NCI-H2196 (cell line): ENCODE data around the gene MAP7D3.
"Not testable (repeated sequence)": the region's sequence is repeated elsewhere in the genome, so short reads cannot be mapped to it uniquely, and the experiment has no call there.

Experiments
- DNase-seq: peaks from one replicate; lab custom pipeline; 2025; ENCODE audit not compliant: unreplicated experiment; lab: John Stamatoyannopoulos, UW

Gene MAP7D3, protein sequence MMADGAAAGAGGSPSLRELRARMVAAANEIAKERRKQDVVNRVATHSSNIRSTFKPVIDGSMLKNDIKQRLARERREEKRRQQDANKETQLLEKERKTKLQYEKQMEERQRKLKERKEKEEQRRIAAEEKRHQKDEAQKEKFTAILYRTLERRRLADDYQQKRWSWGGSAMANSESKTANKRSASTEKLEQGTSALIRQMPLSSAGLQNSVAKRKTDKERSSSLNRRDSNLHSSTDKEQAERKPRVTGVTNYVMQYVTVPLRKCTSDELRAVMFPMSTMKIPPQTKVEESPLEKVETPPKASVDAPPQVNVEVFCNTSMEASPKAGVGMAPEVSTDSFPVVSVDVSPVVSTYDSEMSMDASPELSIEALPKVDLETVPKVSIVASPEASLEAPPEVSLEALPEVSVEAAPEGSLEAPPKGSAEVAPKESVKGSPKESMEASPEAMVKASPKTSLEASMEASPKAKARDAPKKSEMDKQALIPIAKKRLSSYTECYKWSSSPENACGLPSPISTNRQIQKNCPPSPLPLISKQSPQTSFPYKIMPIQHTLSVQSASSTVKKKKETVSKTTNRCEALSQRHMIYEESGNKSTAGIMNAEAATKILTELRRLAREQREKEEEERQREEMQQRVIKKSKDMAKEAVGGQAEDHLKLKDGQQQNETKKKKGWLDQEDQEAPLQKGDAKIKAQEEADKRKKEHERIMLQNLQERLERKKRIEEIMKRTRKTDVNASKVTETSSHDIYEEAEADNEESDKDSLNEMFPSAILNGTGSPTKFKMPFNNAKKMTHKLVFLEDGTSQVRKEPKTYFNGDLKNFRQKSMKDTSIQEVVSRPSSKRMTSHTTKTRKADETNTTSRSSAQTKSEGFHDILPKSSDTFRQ

GRCh38 chrX:136251041-136251991, at the start of gene MAP7D3:
Gene MAP7D3 (minus strand): TSS chrX:136251400. CDS start chrX:136251358, 42 bp downstream.
- DNase-seq: peak; percentile 34

- not testable (repeated sequence) for DNase-seq
These were observed 49.5 kb upstream of the MAP7D3 start, which contains the start of gene ADGRG4 for GRCh38 chrX:136300721-136301120. Gene ADGRG4 (plus strand): TSS chrX:136300963. CDS start chrX:136308778, 7,815 bp downstream.

- no peak for DNase-seq
These were observed 44.2 kb upstream of the MAP7D3 start for GRCh38 chrX:136295380-136295779.

DNA sequence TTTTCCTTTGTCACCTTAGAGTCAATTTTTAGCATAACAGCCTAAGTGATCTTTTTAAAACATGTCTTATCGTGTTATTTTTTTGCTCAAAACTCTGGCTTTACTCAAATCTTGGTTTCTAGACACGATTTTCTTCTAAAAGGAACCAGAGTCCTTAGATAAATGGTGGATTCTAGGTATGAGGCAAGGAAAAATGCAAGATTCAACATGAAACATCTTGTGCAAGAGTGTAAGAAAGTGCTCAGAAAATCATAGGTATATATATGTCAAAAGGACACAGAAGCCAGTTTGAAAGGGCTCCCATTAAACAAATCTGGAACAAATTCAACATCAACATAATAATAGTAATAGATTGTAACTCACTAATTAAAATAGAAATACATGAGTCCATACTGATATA, 41.5 kb upstream of the MAP7D3 start:
- DNase-seq: no peak

GRCh38 chrX:136291824-136292223, 40.6 kb upstream of the MAP7D3 start:
- DNase-seq: no peak

GRCh38 chrX:136286375-136286774, 35.2 kb upstream of the MAP7D3 start:
- DNase-seq: not testable (repeated sequence)

DNA sequence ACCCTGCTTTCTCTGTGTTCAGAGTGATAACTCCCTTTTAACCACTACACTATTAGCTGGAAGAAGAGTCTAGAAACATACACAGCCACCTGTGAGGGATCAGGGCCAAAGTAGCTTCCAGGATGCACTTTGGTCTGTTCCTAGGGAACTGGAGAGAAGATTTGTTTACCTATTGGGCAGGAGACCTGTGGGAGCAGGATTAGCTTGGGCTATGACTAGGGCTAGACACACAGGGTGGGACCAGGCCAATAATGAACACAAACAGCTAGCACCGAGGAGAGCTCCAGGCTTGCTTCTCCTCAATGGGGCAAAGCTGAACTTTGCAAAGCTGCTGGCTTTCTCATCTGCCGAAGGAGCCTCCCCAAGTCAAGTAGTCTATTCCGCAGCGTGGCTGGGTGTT, 24.4 kb upstream of the MAP7D3 start:
- no peak for DNase-seq

- peak; percentile 2 for DNase-seq
These were observed 22.8 kb upstream of the MAP7D3 start for GRCh38 chrX:136273986-136274385.

DNA sequence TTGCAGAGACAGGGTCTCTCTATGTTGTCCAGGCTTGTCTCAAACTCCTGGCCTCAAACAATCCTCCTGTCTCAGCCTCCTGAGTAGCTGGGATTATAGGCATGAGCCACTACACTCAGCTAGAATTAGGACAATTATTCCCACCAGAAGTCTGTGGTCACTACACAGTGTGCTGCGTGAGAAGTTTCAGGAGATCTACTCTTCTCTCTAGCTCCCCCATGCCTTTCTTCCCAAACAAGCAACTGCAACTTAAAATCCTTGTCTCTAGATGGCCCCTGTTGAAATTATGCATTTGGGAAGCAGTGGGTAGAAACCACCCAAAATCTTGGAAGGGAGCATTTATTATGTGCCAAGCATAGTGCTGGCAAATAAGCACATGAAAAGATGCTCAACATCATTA, 21.1 kb upstream of the MAP7D3 start:
- no peak for DNase-seq

GRCh38 chrX:136271300-136271699, 20.1 kb upstream of the MAP7D3 start:
- no peak for DNase-seq

DNA sequence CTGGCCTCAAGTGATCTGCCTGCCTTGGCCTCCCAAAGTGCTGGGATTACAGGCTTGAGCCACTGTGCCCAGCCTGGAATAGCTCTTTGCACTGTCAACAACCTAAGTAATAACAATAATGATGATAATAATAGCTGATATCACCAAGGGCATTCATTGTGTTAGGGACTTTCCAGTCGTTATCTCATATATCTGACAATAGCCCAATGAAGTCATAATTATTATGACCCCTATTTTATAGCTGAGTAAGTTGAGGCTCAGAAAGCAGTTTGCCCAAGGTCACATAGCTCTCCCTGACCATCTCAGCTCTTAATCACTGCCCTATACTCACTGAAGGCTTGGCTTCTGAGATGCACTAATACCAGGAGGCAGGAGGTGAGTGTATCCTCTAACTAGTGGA, 18.7 kb upstream of the MAP7D3 start:
- DNase-seq: no peak

GRCh38 chrX:136268051-136269048, 17.1 kb upstream of the MAP7D3 start:
- peak; percentile 33 for DNase-seq

DNA sequence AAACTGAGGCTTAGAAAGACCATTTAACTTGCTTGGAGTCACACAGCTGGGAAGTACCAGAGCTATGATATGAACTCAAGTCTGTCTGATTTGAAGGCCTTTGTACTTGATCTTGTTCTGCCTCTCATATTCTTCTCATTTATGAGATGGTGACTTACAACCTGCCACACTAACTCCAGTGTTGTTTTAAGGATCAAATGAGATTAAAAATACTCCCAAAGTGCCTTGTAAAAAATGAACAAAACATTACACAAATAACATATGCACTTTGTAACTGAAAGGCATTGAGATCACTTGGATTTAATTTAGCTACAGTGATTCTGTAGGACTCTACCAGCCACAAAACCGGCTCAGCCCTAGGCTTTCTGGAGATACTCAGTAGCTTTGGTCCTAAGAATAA, 15.6 kb upstream of the MAP7D3 start:
- no peak for DNase-seq

GRCh38 chrX:136262812-136263315, 11.7 kb upstream of the MAP7D3 start:
- DNase-seq: no peak

DNA sequence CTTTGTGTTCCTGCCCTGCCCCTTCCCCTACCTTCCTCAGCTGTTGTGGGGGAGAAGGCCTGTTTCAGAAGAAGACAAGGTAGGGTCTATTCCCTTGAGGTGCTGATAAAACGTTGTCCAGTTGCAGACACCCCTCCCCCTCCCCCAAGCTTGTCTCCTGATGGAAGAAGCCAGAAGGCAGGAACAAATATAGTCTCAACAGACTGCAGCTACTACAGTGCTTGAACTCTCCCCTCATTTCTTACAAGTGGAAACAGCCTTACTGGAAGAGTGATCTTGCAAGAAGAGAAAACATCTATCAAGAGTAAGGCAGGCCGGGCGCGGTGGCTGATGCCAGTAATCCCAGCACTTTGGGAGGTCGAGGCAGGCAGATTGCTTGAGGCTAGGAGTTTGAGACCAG, 11.0 kb upstream of the MAP7D3 start:
- DNase-seq: no peak

GRCh38 chrX:136261321-136261720, 10.1 kb upstream of the MAP7D3 start:
- DNase-seq: no peak

DNA sequence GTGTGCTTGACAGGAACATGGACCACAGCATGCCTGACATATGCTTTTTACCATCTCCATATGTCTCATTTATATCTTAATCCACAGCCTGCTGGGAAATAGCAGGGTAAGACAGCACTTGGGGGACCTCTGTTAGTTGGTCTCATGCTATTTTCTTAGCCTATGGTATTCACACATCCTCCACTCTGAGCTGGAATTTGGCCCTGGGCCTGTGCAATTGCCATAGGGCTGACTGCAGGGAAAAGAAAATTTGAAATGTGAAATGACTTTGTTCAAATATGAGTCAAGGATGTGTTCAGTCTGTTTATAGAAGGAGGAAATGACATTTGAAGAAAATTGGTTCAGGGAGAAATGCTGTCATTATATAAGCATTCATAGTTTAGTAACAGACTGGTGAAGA, 9.6 kb upstream of the MAP7D3 start:
- no peak for DNase-seq

DNA sequence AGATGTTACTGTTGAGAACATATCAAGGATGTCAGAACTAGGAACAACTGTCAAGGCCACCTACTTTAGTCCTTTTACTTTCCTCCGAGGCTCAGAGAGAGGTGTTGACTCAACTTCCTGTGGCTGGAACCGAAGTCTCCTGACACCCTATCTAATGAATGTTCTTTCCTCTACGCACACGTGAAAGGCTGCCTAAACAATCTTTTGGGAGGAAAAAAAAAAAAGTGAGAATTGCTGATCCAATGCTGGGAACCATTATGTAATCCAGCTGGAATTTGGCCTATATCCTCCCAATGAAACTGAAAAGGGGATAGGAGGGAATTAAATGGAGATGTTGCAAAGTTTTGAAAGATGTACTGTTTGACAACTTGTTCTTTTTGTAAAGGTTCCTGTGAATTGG, 8.3 kb upstream of the MAP7D3 start:
- no peak for DNase-seq

- DNase-seq: no peak
These were observed 7.8 kb upstream of the MAP7D3 start for GRCh38 chrX:136258951-136259350.
